ENCODE measurements around the gene PRPF19. TPM values are rescaled to one million over a fixed set of nuclear protein-coding genes. Genes with fewer than 3 reads are reported as not detected.

PRPF19 gene
- total and polyA plus RNA-seq, 2 of the 13 experiments (the other 11 are each of a cell fraction or from before 2014, with no cell fraction given), result 27.4 to 91.1 TPM

- TF ChIP-seq TFE3 (CRISPR knock-in tag; IDR thresholded peaks at IDR 0.05), result no peak
- TF ChIP-seq, protein P1, sequence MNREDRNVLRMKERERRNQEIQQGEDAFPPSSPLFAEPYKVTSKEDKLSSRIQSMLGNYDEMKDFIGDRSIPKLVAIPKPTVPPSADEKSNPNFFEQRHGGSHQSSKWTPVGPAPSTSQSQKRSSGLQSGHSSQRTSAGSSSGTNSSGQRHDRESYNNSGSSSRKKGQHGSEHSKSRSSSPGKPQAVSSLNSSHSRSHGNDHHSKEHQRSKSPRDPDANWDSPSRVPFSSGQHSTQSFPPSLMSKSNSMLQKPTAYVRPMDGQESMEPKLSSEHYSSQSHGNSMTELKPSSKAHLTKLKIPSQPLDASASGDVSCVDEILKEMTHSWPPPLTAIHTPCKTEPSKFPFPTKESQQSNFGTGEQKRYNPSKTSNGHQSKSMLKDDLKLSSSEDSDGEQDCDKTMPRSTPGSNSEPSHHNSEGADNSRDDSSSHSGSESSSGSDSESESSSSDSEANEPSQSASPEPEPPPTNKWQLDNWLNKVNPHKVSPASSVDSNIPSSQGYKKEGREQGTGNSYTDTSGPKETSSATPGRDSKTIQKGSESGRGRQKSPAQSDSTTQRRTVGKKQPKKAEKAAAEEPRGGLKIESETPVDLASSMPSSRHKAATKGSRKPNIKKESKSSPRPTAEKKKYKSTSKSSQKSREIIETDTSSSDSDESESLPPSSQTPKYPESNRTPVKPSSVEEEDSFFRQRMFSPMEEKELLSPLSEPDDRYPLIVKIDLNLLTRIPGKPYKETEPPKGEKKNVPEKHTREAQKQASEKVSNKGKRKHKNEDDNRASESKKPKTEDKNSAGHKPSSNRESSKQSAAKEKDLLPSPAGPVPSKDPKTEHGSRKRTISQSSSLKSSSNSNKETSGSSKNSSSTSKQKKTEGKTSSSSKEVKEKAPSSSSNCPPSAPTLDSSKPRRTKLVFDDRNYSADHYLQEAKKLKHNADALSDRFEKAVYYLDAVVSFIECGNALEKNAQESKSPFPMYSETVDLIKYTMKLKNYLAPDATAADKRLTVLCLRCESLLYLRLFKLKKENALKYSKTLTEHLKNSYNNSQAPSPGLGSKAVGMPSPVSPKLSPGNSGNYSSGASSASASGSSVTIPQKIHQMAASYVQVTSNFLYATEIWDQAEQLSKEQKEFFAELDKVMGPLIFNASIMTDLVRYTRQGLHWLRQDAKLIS (CRISPR knock-in tag; IDR thresholded peaks at IDR 0.05), result no peak
- TF ChIP-seq PHF5A (CRISPR knock-in tag; IDR thresholded peaks at IDR 0.05; ENCODE audit: low read depth, unreplicated experiment), result no peak
- peak; percentile 52 for TF ChIP-seq IKZF4 (CRISPR knock-in tag; IDR thresholded peaks at IDR 0.05; ENCODE audit: borderline replicate concordance, low read depth, not compliant biosample characterization)
- TF ChIP-seq ZNF598 (CRISPR knock-in tag; IDR thresholded peaks at IDR 0.05; ENCODE audit: borderline replicate concordance), result 0 out of 2 replicates have a peak, but pooled peaks have one; percentile 38
- TF ChIP-seq ZNF709 (CRISPR knock-in tag; IDR thresholded peaks at IDR 0.05), result no peak
- TF ChIP-seq MEIS2 (CRISPR knock-in tag; IDR thresholded peaks at IDR 0.05), result peak; percentile 42; the same call in 1 of the 2 replicates
- TF ChIP-seq ZNF687 (CRISPR knock-in tag; IDR thresholded peaks at IDR 0.05), result peak; percentile 98
- TF ChIP-seq, protein P2, sequence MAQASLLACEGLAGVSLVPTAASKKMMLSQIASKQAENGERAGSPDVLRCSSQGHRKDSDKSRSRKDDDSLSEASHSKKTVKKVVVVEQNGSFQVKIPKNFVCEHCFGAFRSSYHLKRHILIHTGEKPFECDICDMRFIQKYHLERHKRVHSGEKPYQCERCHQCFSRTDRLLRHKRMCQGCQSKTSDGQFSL (CRISPR knock-in tag; IDR thresholded peaks at IDR 0.05), result no peak
- TF ChIP-seq TBX2 (CRISPR knock-in tag; IDR thresholded peaks at IDR 0.05; ENCODE audit: borderline replicate concordance), result peak; percentile 70
- no peak for TF ChIP-seq CCAR2 (optimal IDR thresholded peaks at IDR 0.05; ENCODE audit: low read depth, low read length)
- no peak for TF ChIP-seq SETDB1 (CRISPR knock-in tag; IDR thresholded peaks at IDR 0.05; ENCODE audit: borderline replicate concordance)
- TF ChIP-seq TAF15 (IDR thresholded peaks at IDR 0.05; ENCODE audit: low read depth, low read length, poor library complexity, severe bottlenecking), result no peak
- no peak for TF ChIP-seq ZFYVE20 (CRISPR knock-in tag; IDR thresholded peaks at IDR 0.05; ENCODE audit: borderline replicate concordance, low read depth)
- no peak for TF ChIP-seq ARNTL (CRISPR knock-in tag; IDR thresholded peaks at IDR 0.05)
These were observed 7.6 kb upstream of the PRPF19 start, which contains the start of gene TMEM109 (continued) for GRCh38 chr11:60913793-60914632.

Measured in HepG2 (cell line).